BE2C (cell line): Measurements from ENCODE around the gene CST9L.

Experiments
- DNase-seq: peaks from one replicate; pipeline ENCODE4 v3.0.0-alpha.2; 2020
- H3K27me3 ChIP-seq: fragments of 250-450 bp; sonication (Bioruptor Pico); 2 replicates; pipeline ENCODE4 v1.5.1; 2020; ENCODE audit warnings: mild to moderate bottlenecking
- H3K36me3 ChIP-seq: fragments of 250-450 bp; sonication (Bioruptor Pico); 2 replicates; pipeline ENCODE4 v1.5.1; 2020; ENCODE audit warnings: mild to moderate bottlenecking
- H3K4me1 ChIP-seq: fragments of 250-450 bp; sonication (Bioruptor Pico); 2 replicates; pipeline ENCODE4 v1.5.1; 2020
- H3K4me3 ChIP-seq: 2 replicates; pipeline ENCODE4 v1.5.1; 2011; ENCODE audit warnings: low read depth, low read length
- H3K9me3 ChIP-seq: fragments of 250-450 bp; sonication (Bioruptor Pico); 2 replicates; pipeline ENCODE4 v1.5.1; 2020
- TF ChIP-seq, protein P1 (sequence below): IDR thresholded peaks from 2 replicates; pipeline ENCODE4 v1.5.1; 2012; ENCODE audit warnings: mild to moderate bottlenecking, low read depth, low read length

The CST9L gene

DNA sequence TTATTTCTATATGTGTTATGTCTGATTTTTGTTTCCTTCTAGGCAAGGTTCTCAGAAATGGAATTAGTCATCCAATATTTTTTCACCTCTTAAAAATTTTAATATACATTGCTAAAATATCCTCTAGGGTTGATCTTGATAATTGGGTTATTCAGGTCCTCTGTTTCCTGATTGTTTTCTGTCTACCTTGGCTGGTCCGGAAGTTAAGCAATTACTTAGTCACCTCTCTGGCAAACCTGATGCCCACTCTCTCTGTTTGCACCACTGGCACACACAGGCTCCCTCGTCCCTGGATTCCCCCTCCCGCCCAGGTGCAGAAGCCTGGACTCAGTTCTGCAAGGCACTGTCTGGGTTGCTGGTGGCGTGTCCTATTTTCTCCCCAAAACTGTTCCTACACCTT, 27.7 kb downstream of the CST9L start:
- no peak overlapping the region for H3K4me3 ChIP-seq
- no peaks in the 10 kb centered on the region for H3K9me3 ChIP-seq
- peaks cover 3% of the 10 kb centered on the region; the same call in 1 of the 2 replicates for H3K27me3 ChIP-seq
- no peak for DNase-seq
- H3K4me1 ChIP-seq = no peaks in the 10 kb centered on the region
- H3K36me3 ChIP-seq = no peaks in the 10 kb centered on the region
- TF ChIP-seq, protein P1, sequence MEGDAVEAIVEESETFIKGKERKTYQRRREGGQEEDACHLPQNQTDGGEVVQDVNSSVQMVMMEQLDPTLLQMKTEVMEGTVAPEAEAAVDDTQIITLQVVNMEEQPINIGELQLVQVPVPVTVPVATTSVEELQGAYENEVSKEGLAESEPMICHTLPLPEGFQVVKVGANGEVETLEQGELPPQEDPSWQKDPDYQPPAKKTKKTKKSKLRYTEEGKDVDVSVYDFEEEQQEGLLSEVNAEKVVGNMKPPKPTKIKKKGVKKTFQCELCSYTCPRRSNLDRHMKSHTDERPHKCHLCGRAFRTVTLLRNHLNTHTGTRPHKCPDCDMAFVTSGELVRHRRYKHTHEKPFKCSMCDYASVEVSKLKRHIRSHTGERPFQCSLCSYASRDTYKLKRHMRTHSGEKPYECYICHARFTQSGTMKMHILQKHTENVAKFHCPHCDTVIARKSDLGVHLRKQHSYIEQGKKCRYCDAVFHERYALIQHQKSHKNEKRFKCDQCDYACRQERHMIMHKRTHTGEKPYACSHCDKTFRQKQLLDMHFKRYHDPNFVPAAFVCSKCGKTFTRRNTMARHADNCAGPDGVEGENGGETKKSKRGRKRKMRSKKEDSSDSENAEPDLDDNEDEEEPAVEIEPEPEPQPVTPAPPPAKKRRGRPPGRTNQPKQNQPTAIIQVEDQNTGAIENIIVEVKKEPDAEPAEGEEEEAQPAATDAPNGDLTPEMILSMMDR = no peak

DNA sequence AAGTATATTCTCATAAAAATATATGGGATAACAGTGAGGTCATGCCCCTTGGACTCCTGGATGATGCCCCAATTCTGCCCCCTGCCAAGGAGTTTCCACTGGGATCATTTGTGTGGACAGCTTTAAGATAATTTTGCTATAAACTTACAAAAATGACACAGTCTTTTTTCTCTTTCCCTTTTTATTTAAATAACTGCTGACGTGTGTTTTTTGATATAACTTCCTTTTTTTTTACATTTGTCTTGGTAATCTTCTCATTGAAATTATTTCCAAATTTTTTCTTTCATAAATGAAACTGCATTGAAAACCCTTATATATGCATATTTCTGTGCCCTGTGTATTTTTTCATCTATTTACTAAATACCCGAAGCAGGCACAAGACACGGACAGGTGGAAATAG, 31.3 kb downstream of the CST9L start:
- no peak for DNase-seq
- Histone ChIP-seq H3K9me3 (no peaks in the 10 kb centered on the region), H3K27me3 (no peaks in the 10 kb centered on the region), H3K36me3 (no peaks in the 10 kb centered on the region), H3K4me3 (no peak overlapping the region), H3K4me1 (no peaks in the 10 kb centered on the region)
- TF ChIP-seq, protein P1 = no peak

DNA sequence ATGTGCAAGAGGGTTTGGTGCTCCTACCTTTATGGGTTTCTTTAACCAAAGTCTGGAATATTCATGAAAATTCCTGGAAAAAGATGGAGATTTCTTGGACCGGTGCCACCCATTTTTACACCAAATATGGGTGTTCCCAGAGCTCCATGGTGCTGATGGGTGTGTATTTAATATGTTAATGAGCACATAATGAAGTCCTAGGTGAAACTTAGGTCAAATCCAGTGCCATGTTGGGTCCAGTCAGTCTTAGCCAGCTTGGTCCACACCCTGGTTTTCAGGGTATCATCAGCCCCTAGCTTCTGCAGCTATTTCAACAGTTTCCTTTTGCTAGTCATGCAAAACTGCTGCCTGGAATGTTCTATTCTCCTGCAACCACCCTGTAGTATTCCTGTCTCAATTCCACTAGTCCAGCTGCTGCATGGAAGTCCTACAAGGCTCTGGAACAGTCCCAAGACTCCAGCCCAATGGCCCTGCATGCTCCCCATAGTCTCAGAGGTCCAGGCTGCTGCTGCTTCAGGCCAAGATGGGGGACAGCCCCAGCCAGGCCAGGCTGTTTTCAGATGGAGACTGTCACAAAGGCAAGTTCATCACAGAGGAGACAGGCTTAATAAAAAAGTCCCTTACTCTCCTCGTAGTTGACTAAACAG, 31.8 kb downstream of the CST9L start:
- DNase-seq = no peak
- H3K4me1 ChIP-seq = no peaks in the 10 kb centered on the region
- TF ChIP-seq, protein P1 = no peak
- no peaks in the 10 kb centered on the region for H3K27me3 ChIP-seq
- H3K4me3 ChIP-seq = no peak overlapping the region
- no peaks in the 10 kb centered on the region for H3K36me3 ChIP-seq
- H3K9me3 ChIP-seq = no peaks in the 10 kb centered on the region

DNA sequence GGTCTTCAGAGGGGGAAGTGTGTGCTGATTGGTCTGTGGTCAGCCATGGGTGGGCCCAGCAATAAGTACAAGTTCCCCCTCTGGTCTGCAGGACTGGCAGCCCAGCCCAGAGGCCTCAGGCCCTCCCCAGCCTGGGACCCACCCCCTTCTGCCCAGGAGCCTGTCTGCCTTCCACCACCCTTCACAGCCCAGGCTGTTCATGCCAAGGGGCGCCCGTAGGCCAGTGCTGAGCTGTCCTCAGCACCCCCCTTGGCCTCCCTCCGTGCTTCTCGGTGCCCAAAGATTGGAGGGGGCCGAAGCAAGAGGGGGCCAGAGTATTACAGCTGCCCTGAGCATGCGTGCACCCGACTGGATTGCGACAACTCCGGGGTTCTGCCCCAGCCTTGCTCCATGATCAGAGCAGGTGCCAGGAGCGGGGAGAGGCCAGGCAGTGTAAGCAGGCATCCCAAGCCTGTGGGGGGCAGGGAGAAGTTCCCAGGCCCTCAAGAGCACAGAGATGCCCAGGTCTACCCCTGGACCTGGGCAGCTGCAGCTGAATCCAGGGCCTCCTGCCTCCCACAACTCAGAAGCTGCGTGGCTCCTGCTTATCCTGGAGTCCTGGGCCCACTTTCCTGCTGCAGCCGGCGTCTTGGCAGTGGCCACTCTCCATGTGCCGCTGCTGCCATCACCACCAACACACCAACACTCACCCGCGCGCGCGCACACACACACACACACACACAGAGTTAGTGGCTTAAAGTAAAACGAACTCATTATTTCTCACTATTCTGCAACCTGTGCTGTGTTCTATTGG, 33.3 kb downstream of the CST9L start:
- TF ChIP-seq, protein P1 = no peak

DNA sequence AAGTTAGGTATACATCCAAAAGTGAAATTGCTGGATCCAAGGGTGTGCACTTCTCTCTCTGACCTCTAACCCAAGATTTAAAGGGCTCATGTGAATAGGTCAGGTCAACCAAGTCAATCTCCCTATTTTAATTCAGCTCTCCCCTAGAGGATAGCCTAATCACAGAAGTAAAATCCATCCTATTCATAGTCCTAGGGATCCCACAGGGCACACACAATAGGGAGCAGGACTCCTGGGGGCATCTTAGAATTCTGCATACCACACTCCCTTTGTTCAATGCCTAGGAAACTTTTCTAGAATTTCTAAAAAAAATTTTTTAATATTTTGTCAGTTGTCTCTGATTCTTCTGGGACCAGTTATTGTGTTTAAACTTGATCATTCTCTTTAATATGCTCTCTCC, 35.1 kb downstream of the CST9L start:
- Histone ChIP-seq H3K4me1 (no peaks in the 10 kb centered on the region), H3K4me3 (no peak overlapping the region), H3K27me3 (no peaks in the 10 kb centered on the region), H3K9me3 (no peaks in the 10 kb centered on the region), H3K36me3 (no peaks in the 10 kb centered on the region)
- TF ChIP-seq, protein P1 = no peak
- no peak for DNase-seq

More for the DNA sequence above, 33.3 kb downstream of the CST9L start:
- no peaks in the 10 kb centered on the region for H3K4me1 ChIP-seq
- no peak overlapping the region for H3K4me3 ChIP-seq
- H3K27me3 ChIP-seq = no peaks in the 10 kb centered on the region
- DNase-seq = no peak
- no peaks in the 10 kb centered on the region for H3K36me3 ChIP-seq
- no peaks in the 10 kb centered on the region for H3K9me3 ChIP-seq

DNA sequence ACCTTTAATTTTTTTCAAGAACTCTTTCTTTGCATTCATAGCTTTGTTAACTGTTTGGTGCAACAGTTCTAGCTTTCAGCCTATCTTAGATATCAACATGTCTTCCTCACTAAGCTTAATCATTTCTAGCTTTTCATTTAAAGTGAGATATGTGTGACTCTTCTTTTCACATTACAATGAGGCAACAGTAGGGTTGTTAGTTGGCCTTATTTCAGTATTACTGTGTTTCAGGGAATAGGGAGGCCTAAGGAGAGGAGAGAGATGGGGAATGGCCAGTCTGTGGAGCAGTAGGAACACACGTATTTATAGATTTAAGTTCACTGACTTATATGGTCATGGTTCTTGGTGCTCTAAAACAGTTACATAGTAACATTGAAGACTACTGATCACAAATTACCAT, 35.8 kb downstream of the CST9L start:
- TF ChIP-seq, protein P1 = no peak
- H3K4me1 ChIP-seq = no peaks in the 10 kb centered on the region
- DNase-seq = no peak
- H3K36me3 ChIP-seq = no peaks in the 10 kb centered on the region
- H3K27me3 ChIP-seq = no peaks in the 10 kb centered on the region
- H3K4me3 ChIP-seq = no peak overlapping the region
- no peaks in the 10 kb centered on the region for H3K9me3 ChIP-seq
